GM23338 (cell line): ENCODE results near the gene WDR62. TPM values are rescaled to one million over a fixed set of nuclear protein-coding genes. Genes with fewer than 3 reads are reported as not detected.

Experiments
- ATAC-seq: fragments of 200-7000 bp; cut with Tn5 transposase; 3 replicates; pipeline ENCODE4 v1.9.1; 2020
- DNase-seq: peaks from one replicate; pipeline ENCODE4 v3.0.0-alpha.2; 2015; ENCODE audit warnings: low spot score
- H2AFZ ChIP-seq: fragments of 200-600 bp; sonication (generic); 2 replicates; pipeline ENCODE4 v1.8.0; 2016; ENCODE audit warnings: antibody characterized with exemption, mild to moderate bottlenecking, moderate library complexity
- H3F3A ChIP-seq: fragments of 200-600 bp; sonication (generic); replicated peaks from 2 replicates; pipeline ENCODE4 v1.8.0; 2017; ENCODE audit warnings: antibody characterized with exemption, mixed run types, low read depth
- H3K27ac ChIP-seq: fragments of 200-600 bp; sonication (generic); 2 replicates; pipeline ENCODE4 v1.6.1; 2016; ENCODE audit warnings: low read depth
- H3K27me3 ChIP-seq: fragments of 200-600 bp; sonication (generic); 2 replicates; pipeline ENCODE4 v1.8.0; 2016; ENCODE audit warnings: mild to moderate bottlenecking, mixed run types, moderate library complexity; ENCODE audit not compliant: insufficient read depth
- H3K36me3 ChIP-seq: fragments of 200-600 bp; sonication (generic); 2 replicates; pipeline ENCODE4 v1.8.0; 2016; ENCODE audit warnings: mild to moderate bottlenecking; ENCODE audit not compliant: insufficient read depth
- H3K4me1 ChIP-seq: fragments of 200-600 bp; sonication (generic); 2 replicates; pipeline ENCODE4 v1.8.0; 2016; ENCODE audit warnings: mild to moderate bottlenecking, moderate library complexity; ENCODE audit not compliant: insufficient read depth
- H3K4me2 ChIP-seq: fragments of 200-600 bp; sonication (generic); 2 replicates; pipeline ENCODE4 v1.7.1; 2017; ENCODE audit warnings: mixed run types
- H3K4me3 ChIP-seq: fragments of 200-600 bp; sonication (generic); 2 replicates; pipeline ENCODE4 v1.6.1; 2016; ENCODE audit warnings: mixed run types
- H3K79me2 ChIP-seq: fragments of 200-600 bp; sonication (generic); replicated peaks from 2 replicates; pipeline ENCODE4 v1.8.0; 2017; ENCODE audit warnings: mild to moderate bottlenecking; ENCODE audit not compliant: insufficient read depth
- H3K9me2 ChIP-seq: fragments of 200-600 bp; sonication (generic); 2 replicates; pipeline ENCODE4 v1.8.0; 2017; ENCODE audit not compliant: insufficient read depth
- H4K20me1 ChIP-seq: fragments of 200-600 bp; sonication (generic); replicated peaks from 2 replicates; pipeline ENCODE4 v1.8.0; 2017; ENCODE audit warnings: mild to moderate bottlenecking; ENCODE audit not compliant: insufficient read depth
- H3K27ac Mint-ChIP-seq: 2 replicates; pipeline ENCODE4 v1.8.0; 2020; ENCODE audit warnings: inconsistent platforms, mild to moderate bottlenecking, moderate library complexity, mixed read lengths
- H3K27me3 Mint-ChIP-seq: 3 replicates; pipeline ENCODE4 v1.8.0; 2022; ENCODE audit warnings: low read depth, mild to moderate bottlenecking, moderate library complexity, mixed read lengths, inconsistent platforms; ENCODE audit not compliant: insufficient read depth, poor library complexity
- H3K36me3 Mint-ChIP-seq: 3 replicates; pipeline ENCODE4 v1.8.0; 2021; ENCODE audit warnings: low read depth, mild to moderate bottlenecking, inconsistent platforms, moderate library complexity, mixed read lengths
- H3K4me1 Mint-ChIP-seq: 3 replicates; pipeline ENCODE4 v1.8.0; 2020; ENCODE audit warnings: mild to moderate bottlenecking, inconsistent platforms, mixed read lengths
- H3K4me3 Mint-ChIP-seq: 3 replicates; pipeline ENCODE4 v1.8.0; 2021; ENCODE audit warnings: moderate library complexity, mild to moderate bottlenecking, inconsistent platforms, mixed read lengths
- H3K9me3 Mint-ChIP-seq: 3 replicates; pipeline ENCODE4 v1.8.0; 2020; ENCODE audit warnings: moderate library complexity, mild to moderate bottlenecking, inconsistent platforms, mixed read lengths
- CREB1 ChIP-seq: fragments of 250-450 bp; sonication (Bioruptor Pico); IDR thresholded peaks from 2 replicates; pipeline ENCODE4 v1.5.0; 2020; ENCODE audit warnings: low read depth, mild to moderate bottlenecking, moderate library complexity
- EZH2 ChIP-seq: fragments of 200-600 bp; sonication (generic); IDR thresholded peaks from one replicate; pipeline ENCODE4 v1.8.0; 2017; ENCODE audit warnings: antibody characterized with exemption, mild to moderate bottlenecking, low read depth; ENCODE audit not compliant: unreplicated experiment
- EZH2phosphoT487 ChIP-seq: fragments of 200-600 bp; sonication (generic); IDR thresholded peaks from one replicate; pipeline ENCODE4 v1.8.1; 2018; ENCODE audit warnings: antibody characterized with exemption; ENCODE audit not compliant: unreplicated experiment
- POLR2AphosphoS5 ChIP-seq: IDR thresholded peaks from 2 replicates; pipeline ENCODE4 v1.6.1; 2016; ENCODE audit warnings: antibody characterized with exemption, low read depth
- STAT1 ChIP-seq: IDR thresholded peaks from one replicate; pipeline ENCODE4 v1.6.1; 2016; ENCODE audit warnings: antibody characterized with exemption; ENCODE audit not compliant: unreplicated experiment
- polyA plus RNA-seq: library from polyadenylated mRNA; unstranded; fragments of >200 nt; fragmentation: Nextera tagmentation; extraction: Ambion mirVana; gene quantifications from 2 replicates; pipeline ENCODE4 v1.2.1, GENCODE V29; 2016
- total RNA-seq: library from RNA; depleted of rRNA; stranded (reverse); fragments of >200 nt; shearing (Covaris generic); gene quantifications from 2 replicates; pipeline ENCODE4 v1.2.3, GENCODE V29; 2014
- TF ChIP-seq, protein P1 (sequence below): IDR thresholded peaks from one replicate; pipeline ENCODE4 v1.6.1; 2018; ENCODE audit warnings: antibody characterized with exemption; ENCODE audit not compliant: unreplicated experiment
- TF ChIP-seq, protein P2 (sequence below): IDR thresholded peaks from 2 replicates; pipeline ENCODE4 v1.6.1; 2016; ENCODE audit warnings: antibody characterized with exemption
- TF ChIP-seq, protein P3 (sequence below), 2 experiments: fragments of 200-600 bp in 1 of 2; sonication (generic) in 1 of 2; conservative IDR thresholded peaks; 2 replicates each; pipeline versions ENCODE4 v1.5.1 to v1.6.1; 2016 to 2017; ENCODE audit warnings: antibody characterized with exemption in 2 of 2, low read depth in 2 of 2, mild to moderate bottlenecking in 2 of 2, moderate library complexity in 1 of 2

The WDR62 gene
- total and polyA plus RNA-seq, 2 experiments from 2014 or later, result 14.1 to 45.4 TPM

DNA sequence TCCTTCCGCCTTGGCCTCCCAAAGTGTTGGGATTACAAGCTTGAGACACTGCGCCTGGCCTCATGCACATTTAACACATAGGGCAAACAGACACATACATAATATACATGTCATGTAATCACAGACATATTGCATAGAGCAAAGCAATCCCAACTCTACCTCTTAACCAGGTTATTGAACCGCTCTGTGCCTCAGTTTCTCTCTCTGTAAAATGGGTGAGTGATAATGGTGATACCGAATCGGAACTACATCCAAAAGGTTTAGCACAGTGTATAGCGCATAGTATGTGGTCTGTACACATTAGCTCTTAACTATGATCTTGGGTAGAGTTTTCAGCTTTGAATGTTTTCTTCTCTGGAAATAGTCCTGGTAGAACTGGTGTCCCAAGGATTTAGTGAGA, 89.9 kb downstream of the WDR62 start:
- H3K36me3 ChIP-seq, result peaks cover 24% of the 10 kb centered on the region
- peaks cover 72% of the 10 kb centered on the region for H3K36me3 Mint-ChIP-seq

More for the DNA sequence above, 89.9 kb downstream of the WDR62 start:
- H3K27ac ChIP-seq, result no peak overlapping the region; the same call in 1 of the 2 replicates
- TF ChIP-seq STAT1, result no peak
- TF ChIP-seq, protein P1, sequence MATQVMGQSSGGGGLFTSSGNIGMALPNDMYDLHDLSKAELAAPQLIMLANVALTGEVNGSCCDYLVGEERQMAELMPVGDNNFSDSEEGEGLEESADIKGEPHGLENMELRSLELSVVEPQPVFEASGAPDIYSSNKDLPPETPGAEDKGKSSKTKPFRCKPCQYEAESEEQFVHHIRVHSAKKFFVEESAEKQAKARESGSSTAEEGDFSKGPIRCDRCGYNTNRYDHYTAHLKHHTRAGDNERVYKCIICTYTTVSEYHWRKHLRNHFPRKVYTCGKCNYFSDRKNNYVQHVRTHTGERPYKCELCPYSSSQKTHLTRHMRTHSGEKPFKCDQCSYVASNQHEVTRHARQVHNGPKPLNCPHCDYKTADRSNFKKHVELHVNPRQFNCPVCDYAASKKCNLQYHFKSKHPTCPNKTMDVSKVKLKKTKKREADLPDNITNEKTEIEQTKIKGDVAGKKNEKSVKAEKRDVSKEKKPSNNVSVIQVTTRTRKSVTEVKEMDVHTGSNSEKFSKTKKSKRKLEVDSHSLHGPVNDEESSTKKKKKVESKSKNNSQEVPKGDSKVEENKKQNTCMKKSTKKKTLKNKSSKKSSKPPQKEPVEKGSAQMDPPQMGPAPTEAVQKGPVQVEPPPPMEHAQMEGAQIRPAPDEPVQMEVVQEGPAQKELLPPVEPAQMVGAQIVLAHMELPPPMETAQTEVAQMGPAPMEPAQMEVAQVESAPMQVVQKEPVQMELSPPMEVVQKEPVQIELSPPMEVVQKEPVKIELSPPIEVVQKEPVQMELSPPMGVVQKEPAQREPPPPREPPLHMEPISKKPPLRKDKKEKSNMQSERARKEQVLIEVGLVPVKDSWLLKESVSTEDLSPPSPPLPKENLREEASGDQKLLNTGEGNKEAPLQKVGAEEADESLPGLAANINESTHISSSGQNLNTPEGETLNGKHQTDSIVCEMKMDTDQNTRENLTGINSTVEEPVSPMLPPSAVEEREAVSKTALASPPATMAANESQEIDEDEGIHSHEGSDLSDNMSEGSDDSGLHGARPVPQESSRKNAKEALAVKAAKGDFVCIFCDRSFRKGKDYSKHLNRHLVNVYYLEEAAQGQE, result no peak
- no peak for TF ChIP-seq POLR2AphosphoS5
- TF ChIP-seq, protein P2, sequence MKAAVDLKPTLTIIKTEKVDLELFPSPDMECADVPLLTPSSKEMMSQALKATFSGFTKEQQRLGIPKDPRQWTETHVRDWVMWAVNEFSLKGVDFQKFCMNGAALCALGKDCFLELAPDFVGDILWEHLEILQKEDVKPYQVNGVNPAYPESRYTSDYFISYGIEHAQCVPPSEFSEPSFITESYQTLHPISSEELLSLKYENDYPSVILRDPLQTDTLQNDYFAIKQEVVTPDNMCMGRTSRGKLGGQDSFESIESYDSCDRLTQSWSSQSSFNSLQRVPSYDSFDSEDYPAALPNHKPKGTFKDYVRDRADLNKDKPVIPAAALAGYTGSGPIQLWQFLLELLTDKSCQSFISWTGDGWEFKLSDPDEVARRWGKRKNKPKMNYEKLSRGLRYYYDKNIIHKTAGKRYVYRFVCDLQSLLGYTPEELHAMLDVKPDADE, result no peak
- TF ChIP-seq CREB1 (CRISPR knock-in tag), result no peak
- no peak for TF ChIP-seq EZH2
- TF ChIP-seq, protein P3, sequence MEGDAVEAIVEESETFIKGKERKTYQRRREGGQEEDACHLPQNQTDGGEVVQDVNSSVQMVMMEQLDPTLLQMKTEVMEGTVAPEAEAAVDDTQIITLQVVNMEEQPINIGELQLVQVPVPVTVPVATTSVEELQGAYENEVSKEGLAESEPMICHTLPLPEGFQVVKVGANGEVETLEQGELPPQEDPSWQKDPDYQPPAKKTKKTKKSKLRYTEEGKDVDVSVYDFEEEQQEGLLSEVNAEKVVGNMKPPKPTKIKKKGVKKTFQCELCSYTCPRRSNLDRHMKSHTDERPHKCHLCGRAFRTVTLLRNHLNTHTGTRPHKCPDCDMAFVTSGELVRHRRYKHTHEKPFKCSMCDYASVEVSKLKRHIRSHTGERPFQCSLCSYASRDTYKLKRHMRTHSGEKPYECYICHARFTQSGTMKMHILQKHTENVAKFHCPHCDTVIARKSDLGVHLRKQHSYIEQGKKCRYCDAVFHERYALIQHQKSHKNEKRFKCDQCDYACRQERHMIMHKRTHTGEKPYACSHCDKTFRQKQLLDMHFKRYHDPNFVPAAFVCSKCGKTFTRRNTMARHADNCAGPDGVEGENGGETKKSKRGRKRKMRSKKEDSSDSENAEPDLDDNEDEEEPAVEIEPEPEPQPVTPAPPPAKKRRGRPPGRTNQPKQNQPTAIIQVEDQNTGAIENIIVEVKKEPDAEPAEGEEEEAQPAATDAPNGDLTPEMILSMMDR (conservative IDR thresholded peaks at IDR 0.05; ENCODE audit: low read depth in 2 of 2), result no peak
- no peak for TF ChIP-seq EZH2phosphoT487
- no peak overlapping the region for H3K4me3 Mint-ChIP-seq
- H3K4me1 Mint-ChIP-seq, result peaks cover 11% of the 10 kb centered on the region
- no peak for ATAC-seq
- H4K20me1 ChIP-seq, result peaks cover 8% of the 10 kb centered on the region; the same call in 1 of the 2 replicates
- H3K9me3 Mint-ChIP-seq, result no peaks in the 10 kb centered on the region
- no peak overlapping the region for H2AFZ ChIP-seq
- no peak for DNase-seq
- H3K4me1 ChIP-seq, result no peaks in the 10 kb centered on the region; the same call in 1 of the 2 replicates
- no peaks in the 10 kb centered on the region for H3K9me2 ChIP-seq
- no peak overlapping the region for H3K4me3 ChIP-seq
- H3F3A ChIP-seq, result peaks cover 14% of the 10 kb centered on the region
- H3K4me2 ChIP-seq, result no peak overlapping the region
- peaks cover 7% of the 10 kb centered on the region for H3K27me3 Mint-ChIP-seq
- no peaks in the 10 kb centered on the region for H3K27me3 ChIP-seq
- H3K79me2 ChIP-seq, result peaks cover 6% of the 10 kb centered on the region
- H3K27ac Mint-ChIP-seq, result no peak overlapping the region
